IMR-90 (cell line): ENCODE results near the gene UTY. TPM values are rescaled to one million over a fixed set of nuclear protein-coding genes. Genes with fewer than 3 reads are reported as not detected.

Experiments used
- ATAC-seq: fragments of 200-7000 bp; cut with Tn5 transposase; 2 replicates; pipeline ENCODE4 v1.9.1; 2020; ENCODE audit warnings: low read depth, mild to moderate bottlenecking, moderate library complexity
- BruUV-seq: library from RNA; stranded (reverse); fragments of 400-500 nt; replicated peaks from 2 replicates; lab custom pipeline; 2021; lab: Mats Ljungman, UMichigan
- CTCF ChIA-PET: fragments of 300-600 bp; formaldehyde crosslinking; extraction: SDS; loops from one replicate; lab custom pipeline; 2021; ENCODE audit warnings: antibody characterized with exemption; lab: Yijun Ruan, JAX
- POLR2A ChIA-PET: fragments of 300-600 bp; sonication (Branson Sonifier 250); formaldehyde crosslinking; loops from one replicate; lab custom pipeline; 2022; ENCODE audit warnings: antibody characterized with exemption; ENCODE audit not compliant: unreplicated experiment; lab: Charles Lee
- DNase-seq: peaks from one replicate; pipeline ENCODE4 v3.0.0; 2013
- H2AFZ ChIP-seq: replicated peaks from 2 replicates; pipeline ENCODE3; 2013; ENCODE audit warnings: low read length, mild to moderate bottlenecking; ENCODE audit not compliant: poor library complexity
- H2AK5ac ChIP-seq: 2 replicates; pipeline ENCODE4 v1.6.1; 2013; ENCODE audit warnings: low read depth, low read length, inconsistent platforms
- H2AK9ac ChIP-seq: replicated peaks from 2 replicates; pipeline ENCODE3; 2013; ENCODE audit warnings: mild to moderate bottlenecking, low read depth, low read length, moderate library complexity; ENCODE audit not compliant: poor library complexity
- H2BK120ac ChIP-seq: 2 replicates; pipeline ENCODE4 v1.6.1; 2013; ENCODE audit warnings: low read depth, low read length, inconsistent platforms
- H2BK15ac ChIP-seq: 3 replicates; pipeline ENCODE4 v1.6.1; 2013; ENCODE audit warnings: low read depth, low read length, inconsistent platforms
- H2BK20ac ChIP-seq: 2 replicates; pipeline ENCODE4 v1.6.1; 2013; ENCODE audit warnings: low read depth, mild to moderate bottlenecking, inconsistent platforms, low read length, moderate library complexity
- H2BK5ac ChIP-seq: 2 replicates; pipeline ENCODE4 v1.6.1; 2013; ENCODE audit warnings: mild to moderate bottlenecking, low read depth, low read length, inconsistent platforms; ENCODE audit not compliant: poor library complexity, severe bottlenecking
- H3K14ac ChIP-seq: replicated peaks from 2 replicates; pipeline ENCODE4 v1.6.1; 2013; ENCODE audit warnings: low read depth, low read length, inconsistent platforms
- H3K18ac ChIP-seq: 2 replicates; pipeline ENCODE4 v1.6.1; 2013; ENCODE audit warnings: low read depth, low read length, control low read depth
- H3K23ac ChIP-seq: 2 replicates; pipeline ENCODE4 v1.6.1; 2013; ENCODE audit warnings: low read depth, low read length, inconsistent platforms
- H3K27ac ChIP-seq: 2 replicates; pipeline ENCODE4 v1.5.1; 2013; ENCODE audit warnings: mild to moderate bottlenecking, control low read depth, low read length; ENCODE audit not compliant: insufficient read depth
- H3K27me3 ChIP-seq: 2 replicates; pipeline ENCODE4 v1.6.1; 2013; ENCODE audit warnings: low read length; ENCODE audit not compliant: control insufficient read depth, insufficient read depth
- H3K36me3 ChIP-seq: 2 replicates; pipeline ENCODE4 v1.6.1; 2013; ENCODE audit warnings: low read length, mixed read lengths; ENCODE audit not compliant: control insufficient read depth, insufficient read depth
- H3K4ac ChIP-seq: 2 replicates; pipeline ENCODE4 v1.6.1; 2013; ENCODE audit warnings: low read depth, low read length, inconsistent platforms
- H3K4me1 ChIP-seq: 2 replicates; pipeline ENCODE4 v1.6.1; 2013; ENCODE audit warnings: low read length, mixed read lengths; ENCODE audit not compliant: control insufficient read depth, insufficient read depth
- H3K4me2 ChIP-seq: 2 replicates; pipeline ENCODE4 v1.6.1; 2013; ENCODE audit warnings: low read depth, mild to moderate bottlenecking, control low read depth, low read length, moderate library complexity
- H3K4me3 ChIP-seq: 2 replicates; pipeline ENCODE4 v1.5.1; 2013; ENCODE audit warnings: low read depth, mild to moderate bottlenecking, control low read depth, low read length, moderate library complexity; ENCODE audit not compliant: insufficient read depth
- H3K56ac ChIP-seq: 2 replicates; pipeline ENCODE4 v1.6.1; 2013; ENCODE audit warnings: low read length, inconsistent platforms; ENCODE audit not compliant: insufficient read depth; ENCODE audit errors: extremely low read depth
- H3K79me1 ChIP-seq, 2 experiments: 2 replicates each; pipeline ENCODE4 v1.6.1; 2013; ENCODE audit warnings: low read length in 2 of 2, inconsistent platforms in 1 of 2, low read depth in 1 of 2
- H3K9ac ChIP-seq: 2 replicates; pipeline ENCODE4 v1.6.1; 2013; ENCODE audit warnings: low read depth, low read length, control low read depth
- H3K9me1 ChIP-seq: 2 replicates; pipeline ENCODE4 v1.6.1; 2013; ENCODE audit warnings: low read length, inconsistent platforms; ENCODE audit not compliant: insufficient read depth
- H3K9me3 ChIP-seq: 2 replicates; pipeline ENCODE4 v1.6.1; 2013; ENCODE audit warnings: low read length; ENCODE audit not compliant: control insufficient read depth, insufficient read depth
- H4K20me1 ChIP-seq: 2 replicates; pipeline ENCODE4 v1.6.1; 2013; ENCODE audit warnings: low read length, inconsistent platforms; ENCODE audit not compliant: insufficient read depth
- H4K5ac ChIP-seq: 2 replicates; pipeline ENCODE4 v1.6.1; 2013; ENCODE audit warnings: mild to moderate bottlenecking, low read depth, low read length, control low read depth
- H4K8ac ChIP-seq, 2 experiments: 2 replicates each; pipeline ENCODE4 v1.6.1; 2013; ENCODE audit warnings: low read depth in 2 of 2, low read length in 2 of 2, control low read depth in 1 of 2, inconsistent platforms in 1 of 2
- H4K91ac ChIP-seq: 2 replicates; pipeline ENCODE4 v1.6.1; 2013; ENCODE audit warnings: low read depth, low read length, inconsistent platforms; ENCODE audit not compliant: insufficient read depth
- CEBPB ChIP-seq: IDR thresholded peaks from 2 replicates; pipeline ENCODE4 v1.6.1; 2012; ENCODE audit warnings: low read depth, low read length, improper control_type of control experiment
- CHD1 ChIP-seq: IDR thresholded peaks from 2 replicates; pipeline ENCODE4 v1.6.1; 2012; ENCODE audit warnings: low read depth, low read length, improper control_type of control experiment
- CTCF ChIP-seq: conservative IDR thresholded peaks from 2 replicates; pipeline ENCODE4 v1.5.1; 2012; ENCODE audit warnings: mild to moderate bottlenecking, low read depth, low read length, improper control_type of control experiment
- FOS ChIP-seq: fragments of 150-350 bp; IDR thresholded peaks from 2 replicates; pipeline ENCODE4 v1.6.1; 2016; ENCODE audit warnings: low read depth, low read length
- NFE2L2 ChIP-seq: fragments of 150-350 bp; IDR thresholded peaks from 2 replicates; pipeline ENCODE4 v1.6.1; 2016; ENCODE audit warnings: low read depth, mild to moderate bottlenecking, low read length
- POLR2A ChIP-seq: IDR thresholded peaks from 2 replicates; pipeline ENCODE4 v1.6.1; 2012; ENCODE audit warnings: mild to moderate bottlenecking, low read depth, low read length
- RCOR1 ChIP-seq: IDR thresholded peaks from 2 replicates; pipeline ENCODE4 v1.6.1; 2012; ENCODE audit warnings: mild to moderate bottlenecking, low read length, improper control_type of control experiment; ENCODE audit not compliant: insufficient replicate concordance
- SMC3 ChIP-seq: fragments of 150-350 bp; IDR thresholded peaks from 2 replicates; pipeline ENCODE4 v1.6.1; 2016; ENCODE audit warnings: low read depth, mild to moderate bottlenecking, antibody characterized with exemption, low read length, moderate library complexity
- WGBS, 2 experiments: methylation state at CpG; one replicate each; pipeline versions ENCODE4 v1.1.5 to v1.1.7; 2013; ENCODE audit warnings: missing lambda C conversion rate in 2 of 2; ENCODE audit not compliant: insufficient read length in 1 of 2; ENCODE audit errors: extremely low coverage in 2 of 2; 5-methylcytosine and 5-hydroxymethylcytosine counted together
- dilution Hi-C: fragments of 300-500 bp; cut with HindIII; formaldehyde crosslinking; loops from one replicate; pipeline ENCODE4 v1.14.3; 2018; ENCODE audit warnings: low sequenced_read_pairs; ENCODE audit not compliant: unreplicated experiment
- in situ Hi-C: fragments of 300-500 bp; cut with MboI; formaldehyde crosslinking; loops from 3 replicates; pipeline ENCODE4 v1.14.3; 2019; ENCODE audit warnings: low sequenced_read_pairs, inconsistent platforms, mixed read lengths
- intact Hi-C: fragments of 100-400 bp; cut with micrococcal nuclease; formaldehyde crosslinking; loops from 2 replicates; pipeline ENCODE4 v1.10.0; 2022
- polyA plus RNA-seq, 3 experiments: library from polyadenylated mRNA; depleted of rRNA; stranded (reverse); fragments of >200 nt; gene quantifications; 2 replicates each; pipeline ENCODE4 v1.2.3, GENCODE V29; 2012; ENCODE audit warnings: low replicate concordance in 1 of 3
- total RNA-seq: library from RNA; depleted of rRNA; stranded (reverse); fragments of >200 nt; gene quantifications from 2 replicates; pipeline ENCODE4 v1.2.3, GENCODE V29; 2012

Gene UTY
- total and polyA plus RNA-seq, 2 of the 4 experiments (the other 2 are of a cell fraction): not detected

- Histone ChIP-seq H3K79me1 (no peaks in the 10 kb centered on the region), H3K9ac (no peak overlapping the region), H3K14ac (no peak overlapping the region), H4K91ac (no peak overlapping the region), H3K4me1 (no peaks in the 10 kb centered on the region), H3K23ac (no peak overlapping the region), H2AK5ac (no peak overlapping the region), H3K9me3 (no peaks in the 10 kb centered on the region), H3K4ac (no peak overlapping the region), H3K27ac (no peak overlapping the region), H3K4me3 (no peak overlapping the region), H4K5ac (no peak overlapping the region), H2AK9ac (no peak overlapping the region), H2BK120ac (no peak overlapping the region), H3K36me3 (no peaks in the 10 kb centered on the region), H2BK5ac (no peak overlapping the region), H2AFZ (no peak overlapping the region), H3K18ac (no peak overlapping the region), H4K8ac (no peak overlapping the region), H4K20me1 (no peaks in the 10 kb centered on the region), H3K4me2 (no peak overlapping the region), H2BK15ac (no peak overlapping the region), H3K27me3 (no peaks in the 10 kb centered on the region), H3K9me1 (no peaks in the 10 kb centered on the region), H2BK20ac (no peak overlapping the region), H3K56ac (no peak overlapping the region)
- TF ChIP-seq RCOR1 (no peak), POLR2A (no peak), CEBPB (no peak), NFE2L2 (no peak), CTCF (no peak), SMC3 (no peak), CHD1 (no peak), FOS (no peak)
- CTCF ChIA-PET: no interaction called here
- in situ Hi-C loops (no loop called here), intact Hi-C loops (no loop called here), dilution Hi-C loops (no loop called here)
- WGBS, 2 experiments: no CpG with 5 or more reads among the region's 2 CpGs
- ATAC-seq (no peak), DNase-seq (no peak)
- no TSS peak for BruUV-seq
- POLR2A ChIA-PET: no interaction called here
Observed at GRCh38 chrY:13492408-13492807, 12.6 kb upstream of the UTY start.
